ENCODE measurements around the gene P2RY8.
"Not testable (repeated sequence)": the region's sequence is repeated elsewhere in the genome, so short reads cannot be mapped to it uniquely, and the experiment has no call there.

Gene P2RY8

GRCh38 chrX:1476682-1477081 is 60.3 kb downstream of the P2RY8 start:
- no peak for TF ChIP-seq CTCF (IDR thresholded peaks at IDR 0.05; ENCODE audit: low read depth, low read length)
- H3K4me3 ChIP-seq (replicated peaks in 1 of 2; ENCODE audit: low read depth in 2 of 2, low read length in 2 of 2): no peak overlapping the region
- no peak for DNase-seq (ENCODE audit: low read depth in 2 of 2)

- no peak overlapping the region for H3K4me3 ChIP-seq (replicated peaks in 1 of 2; ENCODE audit: low read depth in 2 of 2, low read length in 2 of 2)
- DNase-seq (ENCODE audit: low read depth in 2 of 2): no peak
- no peak for TF ChIP-seq CTCF (IDR thresholded peaks at IDR 0.05; ENCODE audit: low read depth, low read length)
Observed at GRCh38 chrX:1475881-1476280, 61.1 kb downstream of the P2RY8 start.

- TF ChIP-seq CTCF (IDR thresholded peaks at IDR 0.05; ENCODE audit: low read depth, low read length): no peak
- DNase-seq (ENCODE audit: low read depth in 2 of 2): no peak
- H3K4me3 ChIP-seq (replicated peaks in 1 of 2; ENCODE audit: low read depth in 2 of 2, low read length in 2 of 2): no peak overlapping the region
Observed at GRCh38 chrX:1475481-1475880, 61.5 kb downstream of the P2RY8 start.

GRCh38 chrX:1474593-1474992 is 62.4 kb downstream of the P2RY8 start:
- not testable (repeated sequence) for DNase-seq (ENCODE audit: low read depth in 2 of 2); H3K4me3 ChIP-seq (replicated peaks in 1 of 2; ENCODE audit: low read depth in 2 of 2, low read length in 2 of 2)

GRCh38 chrX:1472975-1473374 is 64.0 kb downstream of the P2RY8 start:
- no peak overlapping the region for H3K4me3 ChIP-seq (replicated peaks in 1 of 2; ENCODE audit: low read depth in 2 of 2, low read length in 2 of 2)
- TF ChIP-seq CTCF (IDR thresholded peaks at IDR 0.05; ENCODE audit: low read depth, low read length): no peak
- DNase-seq (ENCODE audit: low read depth in 2 of 2): no peak

GRCh38 chrX:1468250-1468772 is 68.7 kb downstream of the P2RY8 start:
- no peak overlapping the region for H3K4me3 ChIP-seq (replicated peaks in 1 of 2; ENCODE audit: low read depth in 2 of 2, low read length in 2 of 2)
- peak; percentile 12 to 16 for DNase-seq (ENCODE audit: low read depth in 2 of 2)
- TF ChIP-seq CTCF (IDR thresholded peaks at IDR 0.05; ENCODE audit: low read depth, low read length): no peak

GRCh38 chrX:1466971-1467561 is 69.9 kb downstream of the P2RY8 start:
- TF ChIP-seq CTCF (IDR thresholded peaks at IDR 0.05; ENCODE audit: low read depth, low read length): no peak
- no peak overlapping the region for H3K4me3 ChIP-seq (replicated peaks in 1 of 2; ENCODE audit: low read depth in 2 of 2, low read length in 2 of 2)
- DNase-seq (ENCODE audit: low read depth in 2 of 2): no peak

Measured in cardiac fibroblast (primary cell).